ENCODE results near the gene PIAS4. TPM values are rescaled to one million over a fixed set of nuclear protein-coding genes. Genes with fewer than 3 reads are reported as not detected.

Gene PIAS4
- total and polyA plus RNA-seq, 9 of the 15 experiments (the other 6 are each of a cell fraction or from before 2014, with no cell fraction given) = 0.27 to 34.9 (median 14.4) TPM

DNA sequence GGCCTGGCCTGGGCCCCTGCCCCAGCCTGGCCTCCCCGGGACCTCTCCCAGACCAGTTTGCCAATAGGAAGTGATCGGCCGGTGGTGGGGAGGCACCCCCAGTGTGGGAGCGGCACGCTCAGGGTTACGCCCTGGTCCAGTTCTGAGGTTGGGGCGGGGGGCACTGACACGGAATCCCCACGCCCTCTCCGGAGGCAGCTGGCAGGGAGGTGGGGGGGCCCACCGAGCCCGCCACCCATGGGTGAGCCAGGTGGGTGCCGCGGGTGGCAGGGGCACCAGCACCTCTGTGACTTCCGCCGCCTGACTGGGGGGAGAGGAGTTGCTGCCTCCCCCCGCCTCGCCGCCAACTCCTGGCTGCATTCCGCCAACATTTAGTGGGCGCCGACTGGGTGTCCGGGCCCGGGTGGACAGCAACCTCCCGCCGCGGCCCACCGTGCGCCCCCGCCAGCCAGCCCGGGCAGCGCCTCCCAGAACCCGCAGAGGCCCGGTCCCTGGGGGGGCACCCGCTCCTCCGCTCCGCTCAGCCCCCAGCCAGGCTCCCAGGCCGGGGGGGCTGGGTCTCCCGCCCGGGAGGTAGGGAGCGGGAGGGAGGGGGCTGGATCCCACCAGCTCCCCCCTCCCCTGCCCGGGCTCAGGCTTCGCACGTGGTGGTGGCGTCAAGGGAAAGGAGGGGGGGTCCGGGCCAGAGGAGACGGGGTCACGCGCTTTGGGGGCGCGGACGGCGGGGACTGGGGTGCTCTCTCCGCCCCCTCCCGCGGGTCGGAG is 57.1 kb downstream of the PIAS4 start (continued):
- TF ChIP-seq ZNF766 (CRISPR knock-in tag; conservative IDR thresholded peaks at IDR 0.05) = no peak
- no peak for TF ChIP-seq FOSL1 (tag; conservative IDR thresholded peaks at IDR 0.05)
- no peak for TF ChIP-seq TCF7L2 (IDR thresholded peaks at IDR 0.05; ENCODE audit: low read depth, low read length)
- TF ChIP-seq FOXJ3 (CRISPR knock-in tag; IDR thresholded peaks at IDR 0.05) = no peak
- TF ChIP-seq ZNF324 (CRISPR knock-in tag; IDR thresholded peaks at IDR 0.05) = no peak
- TF ChIP-seq ZNF696 (CRISPR knock-in tag; conservative IDR thresholded peaks at IDR 0.05) = no peak
- no peak for TF ChIP-seq CHAMP1 (IDR thresholded peaks at IDR 0.05)
- no peak for TF ChIP-seq ZNF785 (CRISPR knock-in tag; IDR thresholded peaks at IDR 0.05)
- no peak for TF ChIP-seq CEBPZ (IDR thresholded peaks at IDR 0.05; ENCODE audit: borderline replicate concordance, low read depth, low read length)
- TF ChIP-seq BHLHE40 (IDR thresholded peaks at IDR 0.05; ENCODE audit: low read length) = peak; percentile 40; the same call in 1 of the 2 replicates
- no peak for TF ChIP-seq DMBX1 (CRISPR knock-in tag; IDR thresholded peaks at IDR 0.05; ENCODE audit: borderline replicate concordance)
- no peak for TF ChIP-seq ZBTB2 (IDR thresholded peaks at IDR 0.05)
- no peak for TF ChIP-seq TAF7 (tag; IDR thresholded peaks at IDR 0.05)
- TF ChIP-seq TOE1 (IDR thresholded peaks at IDR 0.05; ENCODE audit: borderline replicate concordance) = no peak
- TF ChIP-seq TOE1 (CRISPR knock-in tag; IDR thresholded peaks at IDR 0.05; ENCODE audit: borderline replicate concordance, low read depth) = no peak
- TF ChIP-seq SMARCC2 (IDR thresholded peaks at IDR 0.05; ENCODE audit: low read depth) = no peak
- no peak for TF ChIP-seq KLF10 (CRISPR knock-in tag; IDR thresholded peaks at IDR 0.05)
- peak; percentile 79 for TF ChIP-seq L3MBTL2 (IDR thresholded peaks at IDR 0.05)
- TF ChIP-seq CBFA2T2 (conservative IDR thresholded peaks at IDR 0.05) = no peak
- no peak for TF ChIP-seq ZNF253 (CRISPR knock-in tag; conservative IDR thresholded peaks at IDR 0.05)
- no peak for TF ChIP-seq SMARCB1 (IDR thresholded peaks at IDR 0.05; ENCODE audit: insufficient read length, low read depth)
- no peak for TF ChIP-seq ZNF212 (CRISPR knock-in tag; IDR thresholded peaks at IDR 0.05)
- TF ChIP-seq CBX3 (IDR thresholded peaks at IDR 0.05; ENCODE audit: borderline replicate concordance in 1 of 2, low read length in 2 of 2) = no peak
